HG02943 (cell line): Measurements from ENCODE around the gene ATP6V1B1.
"Not testable (repeated sequence)": the region's sequence is repeated elsewhere in the genome, so short reads cannot be mapped to it uniquely, and the experiment has no call there.

Source experiments
- ATAC-seq: cut with Tn5 transposase; IDR thresholded peaks from one replicate; pipeline ENCODE4 v1.9.1; 2021; ENCODE audit warnings: mild to moderate bottlenecking, low read depth, moderate library complexity; ENCODE audit not compliant: unreplicated experiment

The ATP6V1B1 gene

GRCh38 chr2:71003396-71003795, 67.7 kb downstream of the ATP6V1B1 start:
- no peak for ATAC-seq

DNA sequence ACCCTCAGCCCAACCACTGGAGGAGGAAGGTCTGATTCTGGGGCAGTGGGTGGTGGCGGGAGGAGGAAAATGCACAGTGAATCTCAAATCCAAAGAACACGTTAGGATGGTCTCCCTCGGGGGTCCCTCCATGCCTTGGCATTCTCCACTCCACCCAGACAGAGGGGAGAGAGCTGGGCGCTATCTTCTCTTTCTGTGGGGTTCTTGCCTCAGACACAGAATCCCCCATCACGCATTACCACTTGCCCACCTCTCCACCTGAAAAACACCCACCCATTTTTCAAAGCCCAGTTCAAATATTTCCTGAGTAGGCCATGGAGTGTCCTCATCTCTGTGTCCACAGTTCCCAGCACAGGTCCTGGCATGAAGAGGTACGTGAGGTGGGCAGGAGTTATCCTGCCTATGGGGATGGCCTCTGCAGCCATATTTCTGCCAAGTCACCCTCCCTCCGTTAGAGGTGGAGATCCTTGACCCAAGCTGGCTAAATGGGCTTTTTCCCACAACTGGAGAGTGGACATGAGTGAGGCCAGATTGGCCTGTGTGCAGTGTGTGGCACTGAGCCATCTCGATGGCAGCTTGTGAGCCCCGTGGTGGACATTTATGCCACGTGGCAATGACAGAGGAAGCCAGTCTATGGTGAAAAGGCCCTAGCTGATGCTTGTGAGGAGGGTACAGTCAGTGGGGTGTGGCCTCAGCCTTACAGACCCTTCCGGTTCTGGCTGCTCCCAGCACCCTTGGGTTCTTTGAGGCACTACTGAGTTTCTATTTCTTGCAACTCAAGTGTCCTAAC, 68.5 kb downstream of the ATP6V1B1 start:
- ATAC-seq: no peak

GRCh38 chr2:71004857-71005256, 69.2 kb downstream of the ATP6V1B1 start:
- ATAC-seq: no peak

- ATAC-seq: no peak
Observed at GRCh38 chr2:71005271-71006202, 69.8 kb downstream of the ATP6V1B1 start.

- no peak for ATAC-seq
Observed at GRCh38 chr2:71006323-71006722, 70.6 kb downstream of the ATP6V1B1 start.

GRCh38 chr2:71006955-71007799, 71.5 kb downstream of the ATP6V1B1 start:
- ATAC-seq: no peak

- no peak for ATAC-seq
Observed at GRCh38 chr2:71008342-71008741, 72.6 kb downstream of the ATP6V1B1 start.

DNA sequence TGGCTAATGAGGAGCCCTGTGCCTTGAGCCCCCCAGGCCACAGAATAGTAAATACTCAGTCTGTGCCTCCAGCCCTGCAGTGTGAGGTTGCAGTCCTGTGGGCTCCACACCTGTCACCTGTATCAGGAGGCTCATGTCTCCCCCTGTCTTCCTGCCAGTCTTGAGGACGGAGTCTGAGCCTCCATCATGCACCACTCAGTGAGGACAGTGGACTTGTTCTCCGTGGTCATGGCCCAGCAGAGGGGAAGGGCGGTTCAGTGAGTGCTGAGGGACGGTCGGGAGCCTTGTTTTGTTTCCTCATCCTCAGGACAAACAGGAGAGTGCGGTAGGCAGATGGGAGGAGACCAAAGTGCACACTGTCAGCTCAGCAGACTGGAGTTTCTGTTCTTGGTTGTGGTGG, 76.1 kb downstream of the ATP6V1B1 start:
- not testable (repeated sequence) for ATAC-seq
